SK-N-MC (cell line): Measurements from ENCODE around the gene DLGAP4.

Source experiments
- EZH2 ChIP-seq: fragments of 200-600 bp; sonication (generic); IDR thresholded peaks from one replicate; pipeline ENCODE4 v1.6.1; 2017; ENCODE audit warnings: antibody characterized with exemption
- FOXP2 ChIP-seq: optimal IDR thresholded peaks from 2 replicates; pipeline ENCODE3; 2011; ENCODE audit warnings: mild to moderate bottlenecking, moderate library complexity; ENCODE audit not compliant: insufficient read depth; ENCODE audit errors: extremely low read length, control extremely low read depth
- POLR2AphosphoS5 ChIP-seq: IDR thresholded peaks from 2 replicates; pipeline ENCODE4 v1.6.1; 2012; ENCODE audit warnings: mild to moderate bottlenecking, low read depth, low read length, borderline replicate concordance

DNA sequence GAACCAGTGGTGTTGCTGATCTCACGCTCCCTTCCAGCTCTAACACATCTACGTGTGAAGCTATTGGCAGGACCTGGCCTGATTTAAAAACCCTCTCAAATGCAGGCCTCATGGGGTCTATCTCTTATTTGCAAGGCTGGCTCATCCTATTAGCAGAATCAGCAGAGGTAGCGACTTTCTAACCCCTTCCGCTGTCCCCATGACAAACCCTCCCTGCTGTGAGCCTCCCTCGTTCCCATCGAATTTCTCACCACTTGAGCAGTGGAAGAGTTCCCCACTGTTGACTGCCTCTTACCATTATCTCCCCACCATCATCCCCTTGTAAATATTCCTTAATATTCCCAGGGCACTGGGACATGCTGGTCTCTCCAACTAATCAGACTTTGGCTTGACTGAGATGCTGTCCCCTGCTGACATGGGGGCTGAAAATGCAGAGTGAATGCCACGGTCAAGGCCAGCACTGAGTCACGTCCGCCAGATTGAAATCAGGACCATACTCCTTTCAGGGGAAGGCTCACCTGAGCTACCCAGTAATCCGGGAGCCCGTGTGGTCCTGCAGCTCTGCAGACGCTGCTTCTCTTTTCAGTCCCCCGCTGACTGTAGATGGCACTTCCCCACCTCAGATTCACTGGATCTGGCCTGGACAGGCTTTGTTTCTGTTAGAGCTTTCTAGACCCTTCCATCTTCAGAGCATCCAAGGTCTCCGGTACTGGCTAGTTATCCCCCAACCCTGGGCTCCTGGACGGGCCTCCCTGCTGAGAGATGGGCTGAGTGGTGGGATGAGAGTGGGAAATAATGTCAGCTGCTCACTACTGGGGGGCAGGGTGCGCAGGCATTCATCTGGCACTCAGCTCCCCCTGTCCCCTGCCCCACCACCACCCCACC, 46.7 kb upstream of the DLGAP4 start:
- TF ChIP-seq POLR2AphosphoS5 = no peak
- no peak for TF ChIP-seq EZH2
- TF ChIP-seq FOXP2 = no peak
